Measurements from ENCODE around the gene IRS2.

GRCh38 chr13:109759609-109760008 lies 26.8 kb downstream of the IRS2 start:
- TF ChIP-seq EZH2 (IDR thresholded peaks at IDR 0.05) (no peak), POLR2AphosphoS5 (IDR thresholded peaks at IDR 0.05; ENCODE audit: borderline replicate concordance, low read depth, low read length) (no peak), FOXP2 (optimal IDR thresholded peaks at IDR 0.05; ENCODE audit: control extremely low read depth, extremely low read length, insufficient read depth) (no peak)
